Measurements from ENCODE around the gene ITPK1. TPM values are rescaled to one million over a fixed set of nuclear protein-coding genes. Genes with fewer than 3 reads are reported as not detected.

The ITPK1 gene
- total RNA-seq, 3 donors from 2014 or later = 27.8 to 91.7 (median 42.9) TPM

GRCh38 chr14:92998946-92999345 is 116.8 kb downstream of the ITPK1 start:
- Histone ChIP-seq H3K4me1 (no peaks in the 10 kb centered on the region), H3K4me3 (no peak overlapping the region), H3K27me3 (no peaks in the 10 kb centered on the region), H3K9me3 (no peaks in the 10 kb centered on the region), H3K36me3 (no peaks in the 10 kb centered on the region), H3K27ac (no peak overlapping the region)
- intact Hi-C loops (cut with DNase I; ENCODE audit: low total_unique reads) = no loop called here
- DNase-seq (ENCODE audit: low spot score in 2 of 2) = no peak
- TF ChIP-seq POLR2A (IDR thresholded peaks at IDR 0.05) (no peak), POLR2AphosphoS5 (IDR thresholded peaks at IDR 0.05) (no peak), CTCF (IDR thresholded peaks at IDR 0.05) (no peak)

- H3K27ac ChIP-seq = no peak overlapping the region
- no peaks in the 10 kb centered on the region for H3K9me3 ChIP-seq
- intact Hi-C loops (cut with DNase I; ENCODE audit: low total_unique reads) = no loop called here
- DNase-seq (ENCODE audit: low spot score in 2 of 2) = no peak
- no peaks in the 10 kb centered on the region for H3K27me3 ChIP-seq
- H3K4me3 ChIP-seq = no peak overlapping the region
- H3K4me1 ChIP-seq = no peaks in the 10 kb centered on the region
- H3K36me3 ChIP-seq = no peaks in the 10 kb centered on the region
- TF ChIP-seq POLR2A (IDR thresholded peaks at IDR 0.05) = no peak
- TF ChIP-seq POLR2AphosphoS5 (IDR thresholded peaks at IDR 0.05) = no peak
- no peak for TF ChIP-seq CTCF (IDR thresholded peaks at IDR 0.05)
Measured at GRCh38 chr14:92997343-92998061, 118.2 kb downstream of the ITPK1 start.

- no peaks in the 10 kb centered on the region for H3K9me3 ChIP-seq
- no peak overlapping the region for H3K4me3 ChIP-seq
- no peaks in the 10 kb centered on the region for H3K27me3 ChIP-seq
- intact Hi-C loops (cut with DNase I; ENCODE audit: low total_unique reads) = no loop called here
- H3K27ac ChIP-seq = no peak overlapping the region
- no peaks in the 10 kb centered on the region for H3K36me3 ChIP-seq
- DNase-seq (ENCODE audit: low spot score in 2 of 2) = no peak
- TF ChIP-seq POLR2AphosphoS5 (IDR thresholded peaks at IDR 0.05) (no peak), POLR2A (IDR thresholded peaks at IDR 0.05) (no peak), CTCF (IDR thresholded peaks at IDR 0.05) (no peak)
- H3K4me1 ChIP-seq = no peaks in the 10 kb centered on the region
Measured at GRCh38 chr14:92995620-92996019, 120.1 kb downstream of the ITPK1 start.

GRCh38 chr14:92994942-92995341 is 120.8 kb downstream of the ITPK1 start:
- Histone ChIP-seq H3K36me3 (no peaks in the 10 kb centered on the region), H3K4me1 (no peaks in the 10 kb centered on the region), H3K4me3 (no peak overlapping the region), H3K9me3 (no peaks in the 10 kb centered on the region), H3K27ac (no peak overlapping the region), H3K27me3 (no peaks in the 10 kb centered on the region)
- intact Hi-C loops (cut with DNase I; ENCODE audit: low total_unique reads) = no loop called here
- TF ChIP-seq CTCF (IDR thresholded peaks at IDR 0.05) = no peak
- TF ChIP-seq POLR2A (IDR thresholded peaks at IDR 0.05) = no peak
- no peak for TF ChIP-seq POLR2AphosphoS5 (IDR thresholded peaks at IDR 0.05)
- no peak for DNase-seq (ENCODE audit: low spot score in 2 of 2)

GRCh38 chr14:92994131-92994676 is 121.5 kb downstream of the ITPK1 start:
- Histone ChIP-seq H3K27me3 (no peaks in the 10 kb centered on the region), H3K9me3 (no peaks in the 10 kb centered on the region), H3K4me3 (no peak overlapping the region), H3K4me1 (no peaks in the 10 kb centered on the region), H3K27ac (no peak overlapping the region), H3K36me3 (no peaks in the 10 kb centered on the region)
- DNase-seq (ENCODE audit: low spot score in 2 of 2) = no peak
- intact Hi-C loops (cut with DNase I; ENCODE audit: low total_unique reads) = no loop called here
- TF ChIP-seq CTCF (IDR thresholded peaks at IDR 0.05) (no peak), POLR2AphosphoS5 (IDR thresholded peaks at IDR 0.05) (no peak), POLR2A (IDR thresholded peaks at IDR 0.05) (no peak)

All from breast epithelium (tissue), 4 donors.